Left lung (tissue), 10 donors: Measurements from ENCODE around the gene IRF9. TPM values are rescaled to one million over a fixed set of nuclear protein-coding genes. Genes with fewer than 3 reads are reported as not detected.

Experiments
- ATAC-seq: fragments of 200-7000 bp; cut with Tn5 transposase; one replicate; pipeline ENCODE4 v1.9.1; 2020; ENCODE audit warnings: moderate library complexity
- DNase-seq, 4 donors: peaks; one replicate each; pipeline ENCODE4 v3.0.0-alpha.2; 2013 to 2020
- H3K27ac ChIP-seq, 2 donors: fragments of 200-600 bp; sonication (generic) in 1 of 2; one replicate each; pipeline versions ENCODE4 v1.5.0 to v1.8.0; 2020 to 2021
- H3K27me3 ChIP-seq, 2 donors: fragments of 200-600 bp; sonication (generic) in 1 of 2; one replicate each; pipeline versions ENCODE4 v1.5.0 to v1.8.0; 2020 to 2021
- H3K36me3 ChIP-seq, 2 donors: fragments of 200-600 bp; sonication (generic) in 1 of 2; one replicate each; pipeline versions ENCODE4 v1.5.0 to v1.8.0; 2020 to 2021
- H3K4me1 ChIP-seq, 2 donors: fragments of 200-600 bp; one replicate each; pipeline ENCODE4 v1.8.0; 2021
- H3K4me3 ChIP-seq, 2 donors: fragments of 200-600 bp; sonication (generic) in 1 of 2; one replicate each; pipeline versions ENCODE4 v1.5.0 to v1.8.0; 2020 to 2021; ENCODE audit warnings: mild to moderate bottlenecking in 1 of 2
- H3K9me3 ChIP-seq, 2 donors: fragments of 200-600 bp; sonication (generic) in 1 of 2; one replicate each; pipeline versions ENCODE4 v1.5.0 to v1.8.0; 2020 to 2021
- CTCF ChIP-seq, 2 donors: fragments of 200-600 bp; sonication (generic) in 1 of 2; IDR thresholded peaks; one replicate each; pipeline versions ENCODE4 v1.5.0 to v1.8.0; 2021; ENCODE audit warnings: antibody characterized with exemption in 2 of 2
- intact Hi-C, 2 donors: fragments of 100-400 bp; cut with DNase I; formaldehyde crosslinking; loops; one replicate each; pipeline versions ENCODE4 v1.11.2 to v1.14.2; 2022
- polyA plus RNA-seq, 6 donors: library from polyadenylated mRNA; unstranded; fragments of 120-200 nt; gene quantifications; one replicate each; pipeline ENCODE4 v1.2.1, GENCODE V29; 2013; ENCODE audit not compliant: insufficient read length in 6 of 6
- total RNA-seq, 2 donors: library from RNA; stranded (reverse); fragmentation: NEBNext Ultra II Directional; extraction: Animal tissue kit (Norgen Biotek cat#: 25700); gene quantifications; one replicate each; pipeline ENCODE4 v1.2.1, GENCODE V29; 2021
- donor health status: DM: no; HTN: yes; CAD: no.
- donor health status: DM: no; HTN: no; CAD: no.

Gene IRF9
- total and polyA plus RNA-seq, 8 donors = 53.4 to 131 (median 64.3) TPM

- Histone ChIP-seq H3K4me3 (no peak overlapping the region), H3K27me3 (no peaks in the 10 kb centered on the region), H3K4me1 (no peaks in the 10 kb centered on the region), H3K27ac (no peak overlapping the region), H3K9me3 (no peaks in the 10 kb centered on the region), H3K36me3 (peaks cover 0 to 100% of the 10 kb centered on the region in 2 donors)
- DNase-seq = peak in 1 of 4 donors; percentile 32
- ATAC-seq = no peak
- TF ChIP-seq CTCF (IDR thresholded peaks at IDR 0.05) = no peak
- intact Hi-C loops = no loop called here
Measured at GRCh38 chr14:24179961-24180796, 19.1 kb downstream of the IRF9 start.

DNA sequence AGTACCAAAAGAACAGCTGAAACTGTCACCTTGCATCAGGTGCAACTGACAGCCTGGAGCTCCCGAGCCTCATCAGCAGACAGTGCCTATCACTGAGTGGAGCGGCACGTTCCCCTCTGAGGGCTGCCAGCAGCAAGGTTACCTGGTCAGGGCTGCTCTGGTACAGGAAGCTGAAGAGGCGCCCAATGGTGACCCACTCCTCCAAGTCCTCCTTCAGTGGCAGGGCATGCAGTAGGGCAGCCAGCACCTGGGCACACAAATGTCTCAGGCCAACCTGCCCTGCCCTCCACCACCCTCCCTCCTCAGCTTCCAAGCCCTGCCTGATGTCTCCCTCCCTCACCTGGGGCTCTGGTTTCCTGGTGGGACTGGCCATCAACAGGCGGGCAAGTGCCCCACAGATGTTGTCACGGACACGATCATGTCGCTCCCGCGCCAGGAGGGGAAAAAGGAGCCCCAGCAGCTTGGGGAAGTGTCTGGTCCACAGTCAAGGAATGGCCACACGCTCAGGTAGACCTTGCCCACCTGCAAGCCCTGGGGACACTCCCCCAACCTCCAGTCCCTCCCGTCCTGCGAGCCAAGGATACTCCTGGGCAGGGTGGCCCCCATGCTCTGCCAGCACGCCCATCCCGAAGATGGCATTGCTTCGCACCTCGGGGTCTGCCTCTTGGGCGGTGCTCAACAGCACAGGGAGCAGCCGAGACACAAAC, 20.5 kb downstream of the IRF9 start:
- peak in 1 of 4 donors; percentile 63 for DNase-seq
- Histone ChIP-seq H3K4me1 (no peaks in the 10 kb centered on the region), H3K4me3 (no peak overlapping the region), H3K27ac (no peak overlapping the region), H3K36me3 (peaks cover 0 to 100% of the 10 kb centered on the region in 2 donors), H3K9me3 (no peaks in the 10 kb centered on the region), H3K27me3 (no peaks in the 10 kb centered on the region)
- intact Hi-C loops = no loop called here
- no peak for ATAC-seq
- TF ChIP-seq CTCF (IDR thresholded peaks at IDR 0.05) = no peak

GRCh38 chr14:24182110-24182882, 21.2 kb downstream of the IRF9 start:
- TF ChIP-seq CTCF (IDR thresholded peaks at IDR 0.05) = no peak
- H3K36me3 ChIP-seq = peaks cover 0 to 100% of the 10 kb centered on the region in 2 donors
- no peak overlapping the region for H3K4me3 ChIP-seq
- no peaks in the 10 kb centered on the region for H3K9me3 ChIP-seq
- intact Hi-C loops = no loop called here
- no peak overlapping the region for H3K27ac ChIP-seq
- DNase-seq (peak in 1 of 4 donors; percentile 73), ATAC-seq (no peak)
- no peaks in the 10 kb centered on the region for H3K27me3 ChIP-seq
- peaks cover 0 to 5% of the 10 kb centered on the region in 2 donors for H3K4me1 ChIP-seq

DNA sequence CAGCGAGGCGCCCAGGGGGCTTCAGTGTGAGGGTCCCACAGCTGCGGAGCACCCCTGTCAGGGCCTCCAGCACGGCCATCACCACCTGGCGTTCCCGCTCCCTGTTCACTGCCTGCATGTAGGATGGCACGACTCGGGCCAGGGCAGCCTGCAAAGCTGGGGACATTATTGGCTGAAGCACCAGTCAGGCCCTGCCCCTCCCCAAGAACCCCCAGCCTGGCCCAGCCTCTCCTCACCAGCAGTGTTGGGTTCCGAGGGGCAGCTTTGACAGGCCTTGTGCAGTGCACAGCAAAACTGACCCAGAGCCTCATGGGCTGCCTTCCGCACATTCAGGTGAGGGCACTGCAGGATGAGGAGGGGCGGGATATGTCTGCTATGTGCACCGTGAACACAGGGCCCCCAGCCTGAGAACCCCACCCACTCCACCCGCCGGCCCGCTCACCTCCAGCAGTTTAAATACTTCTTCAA, 22.0 kb downstream of the IRF9 start:
- Histone ChIP-seq H3K27ac (no peak overlapping the region), H3K9me3 (no peaks in the 10 kb centered on the region), H3K36me3 (peaks cover 0 to 94% of the 10 kb centered on the region in 2 donors), H3K4me1 (peaks cover 5 to 12% of the 10 kb centered on the region in 2 donors), H3K27me3 (no peaks in the 10 kb centered on the region), H3K4me3 (no peak overlapping the region)
- ATAC-seq (no peak), DNase-seq (peak in 1 of 4 donors; percentile 72)
- TF ChIP-seq CTCF (IDR thresholded peaks at IDR 0.05) = no peak
- intact Hi-C loops = no loop called here
